G401.6 (cell line): ENCODE data around the gene EIF4H.
"Not testable (repeated sequence)": the region's sequence is repeated elsewhere in the genome, so short reads cannot be mapped to it uniquely, and the experiment has no call there.

ENCODE experiments used
- FAIRE-seq: peaks from 2 replicates; lab custom pipeline; 2012; peaks lifted over from hg19 to GRCh38; lab: Jason Lieb, UNC

EIF4H gene

GRCh38 chr7:74224907-74225306, 50.8 kb downstream of the EIF4H start:
- not testable (repeated sequence) for FAIRE-seq

GRCh38 chr7:74225400-74225799, 51.2 kb downstream of the EIF4H start:
- no peak for FAIRE-seq

- no peak for FAIRE-seq
Observed at GRCh38 chr7:74226633-74227032, 52.5 kb downstream of the EIF4H start.

- FAIRE-seq, result no peak
Observed at GRCh38 chr7:74228951-74229900, 55.1 kb downstream of the EIF4H start.

GRCh38 chr7:74230446-74231231, 56.5 kb downstream of the EIF4H start:
- no peak for FAIRE-seq

- no peak for FAIRE-seq
Observed at GRCh38 chr7:74231232-74231590, 57.1 kb downstream of the EIF4H start.

GRCh38 chr7:74233655-74234285, 59.6 kb downstream of the EIF4H start:
- FAIRE-seq, result no peak

- no peak for FAIRE-seq
Observed at GRCh38 chr7:74235518-74236268, 61.5 kb downstream of the EIF4H start.

GRCh38 chr7:74236284-74236683, 62.1 kb downstream of the EIF4H start:
- FAIRE-seq, result no peak

- no peak for FAIRE-seq
Observed at GRCh38 chr7:74240482-74240881, 66.3 kb downstream of the EIF4H start.

GRCh38 chr7:74242122-74242443, 67.9 kb downstream of the EIF4H start:
- no peak for FAIRE-seq

GRCh38 chr7:74246497-74246896, 72.3 kb downstream of the EIF4H start:
- FAIRE-seq, result no peak
